LoVo (cell line): ENCODE data around the gene LRRC10.
A peak's percentile ranks its signal among the peaks of the same experiment; 100 is the strongest.

Source experiments
- DNase-seq: peaks from one replicate; pipeline ENCODE4 v3.0.0-alpha.2; 2016; ENCODE audit warnings: low spot score

Gene LRRC10

DNA sequence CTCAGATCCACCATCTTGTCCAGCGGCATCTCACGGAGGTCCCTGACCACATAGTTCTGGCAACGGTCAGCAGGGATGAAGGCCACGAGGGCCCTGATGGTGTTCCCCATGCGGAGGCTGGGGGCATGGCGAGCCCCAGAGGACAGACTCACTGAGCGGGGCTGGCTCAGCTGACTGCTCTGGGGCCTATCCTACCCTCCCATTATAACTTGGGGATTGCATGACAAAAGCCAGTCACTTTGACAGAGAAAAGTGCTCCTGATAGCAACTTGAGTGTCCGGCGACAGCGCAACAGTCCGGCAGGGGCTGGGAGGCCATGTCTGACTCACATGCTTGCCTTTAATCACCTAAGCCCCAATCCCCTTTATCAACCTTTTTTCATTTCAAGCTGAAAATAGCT, at the start of gene LRRC10:
TSS of gene LRRC10 (minus strand) at position 179 of the 400 bp plus-strand sequence. CDS start at position 110, 69 bp downstream.
- DNase-seq, result no peak

DNA sequence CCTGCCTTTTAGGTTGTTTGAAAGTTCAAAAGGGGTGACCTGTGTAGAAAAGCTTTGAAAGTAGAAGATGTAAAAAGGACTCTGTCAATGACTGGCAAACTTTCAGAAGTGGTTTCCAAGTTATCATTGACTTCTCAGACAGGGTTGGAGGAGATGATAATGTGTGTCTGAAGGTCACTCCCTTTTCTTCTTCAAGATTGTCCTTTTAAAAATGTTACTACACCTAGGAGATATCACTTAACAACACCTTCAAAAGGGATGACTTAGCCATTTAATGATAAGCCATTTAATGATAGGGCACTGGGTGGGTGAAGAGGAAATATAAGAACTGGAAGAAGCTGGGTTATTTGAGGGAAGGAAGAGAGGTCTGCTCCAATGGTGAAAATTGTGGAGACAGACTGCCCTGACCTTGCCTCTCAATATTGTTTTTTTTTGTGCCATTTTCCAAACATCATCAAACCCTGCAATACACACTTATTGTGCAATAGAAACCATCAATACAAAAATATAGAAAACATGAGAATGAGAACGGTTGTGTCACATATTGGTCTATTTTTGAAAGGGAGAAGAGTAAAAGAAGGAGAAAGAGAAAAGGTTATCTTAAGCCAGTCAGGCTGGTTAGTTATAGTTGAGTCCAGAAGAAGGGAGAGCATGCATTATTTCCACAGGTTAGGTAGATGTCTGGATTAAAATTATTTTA, 49.6 kb upstream of the LRRC10 start:
- no peak for DNase-seq

- no peak for DNase-seq
Measured at GRCh38 chr12:69658203-69658602, 47.5 kb upstream of the LRRC10 start.

DNA sequence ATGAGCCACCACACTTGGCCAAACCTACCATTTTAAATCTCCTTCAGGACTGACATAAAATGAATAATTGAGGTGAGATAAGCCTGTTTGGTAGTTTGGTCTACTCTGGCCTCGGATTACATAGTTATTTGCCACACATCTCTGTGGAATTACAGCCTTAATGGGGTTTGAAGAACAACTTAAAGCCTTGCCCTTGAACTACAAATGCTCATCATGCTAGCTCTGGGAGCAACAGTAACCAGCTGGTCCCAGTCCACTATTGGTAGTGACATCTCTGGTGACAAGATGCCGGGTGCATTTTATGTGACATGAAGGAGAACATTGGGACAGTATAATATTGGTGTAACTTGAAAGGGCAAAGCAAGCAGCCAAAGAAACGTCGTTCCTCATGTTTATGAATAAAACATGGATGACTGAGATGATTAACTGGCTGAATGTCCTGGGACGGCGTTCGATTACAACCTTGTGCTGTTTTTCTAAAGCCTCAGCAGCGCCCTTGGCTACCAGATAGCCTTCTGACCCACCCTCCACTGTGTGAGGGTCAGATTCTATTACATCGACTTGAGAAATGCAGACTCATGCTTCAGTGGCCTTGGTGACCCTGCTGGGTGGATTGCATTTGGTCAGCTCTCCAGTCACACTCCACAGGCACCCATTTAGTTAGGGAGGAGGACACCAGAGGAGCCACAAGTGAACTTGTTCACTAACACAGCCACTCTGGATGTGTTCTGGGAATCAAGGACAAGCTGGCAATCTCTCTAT, 46.9 kb upstream of the LRRC10 start:
- DNase-seq, result no peak

DNA sequence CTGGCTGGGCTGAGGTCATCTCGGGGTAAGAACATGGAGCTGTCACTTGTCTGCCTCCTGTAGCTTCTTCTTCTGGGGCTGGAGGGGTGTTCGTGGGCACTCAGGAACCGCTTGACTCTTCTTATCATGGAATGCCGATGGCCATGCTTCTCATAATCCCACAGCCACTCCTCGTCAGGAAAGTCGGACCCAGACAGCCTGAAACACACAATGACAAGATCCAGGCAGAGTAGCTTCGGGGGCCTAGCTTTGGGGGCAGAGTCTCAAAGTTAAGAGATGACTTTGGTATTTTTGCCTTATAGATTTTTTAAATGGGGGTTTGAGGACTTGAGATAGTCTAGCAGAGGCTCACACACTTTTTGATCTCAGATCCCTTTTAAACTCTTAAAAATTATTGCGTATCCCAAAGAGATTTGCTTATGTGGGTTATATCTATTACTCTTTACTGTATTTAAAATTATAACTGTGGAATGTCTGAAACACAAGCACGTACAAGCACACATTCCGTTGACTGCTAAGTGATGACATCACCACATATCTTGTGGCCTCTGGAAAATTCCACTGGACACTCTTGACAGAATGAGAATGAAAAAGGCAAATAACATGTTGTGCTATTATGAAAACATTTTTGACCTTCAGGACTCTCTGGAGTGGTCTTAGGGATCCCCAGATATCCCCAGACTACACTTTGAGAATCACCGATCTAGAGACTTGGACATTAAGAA, 45.1 kb upstream of the LRRC10 start:
- no peak for DNase-seq

- no peak for DNase-seq
Measured at GRCh38 chr12:69653703-69654102, 43.0 kb upstream of the LRRC10 start.

DNA sequence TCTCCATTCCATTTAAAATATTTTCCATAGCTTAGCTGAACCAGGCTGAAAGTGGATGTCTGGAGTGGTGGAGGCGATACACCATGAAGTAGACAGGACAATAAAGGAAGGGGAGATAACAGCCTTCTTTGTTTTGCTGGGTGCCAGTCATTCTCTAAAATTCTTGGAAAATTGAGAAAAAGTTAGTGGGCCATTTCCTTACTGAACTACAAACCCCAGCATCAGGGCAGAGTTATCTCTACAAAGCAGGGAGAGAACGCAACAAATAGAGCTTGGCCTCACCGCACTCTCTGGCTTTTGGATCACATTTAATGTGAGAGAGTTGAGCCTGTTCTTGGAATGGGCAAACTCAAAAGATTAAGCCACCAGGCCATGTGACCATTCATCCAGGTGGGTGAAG, 41.2 kb upstream of the LRRC10 start:
- no peak for DNase-seq

DNA sequence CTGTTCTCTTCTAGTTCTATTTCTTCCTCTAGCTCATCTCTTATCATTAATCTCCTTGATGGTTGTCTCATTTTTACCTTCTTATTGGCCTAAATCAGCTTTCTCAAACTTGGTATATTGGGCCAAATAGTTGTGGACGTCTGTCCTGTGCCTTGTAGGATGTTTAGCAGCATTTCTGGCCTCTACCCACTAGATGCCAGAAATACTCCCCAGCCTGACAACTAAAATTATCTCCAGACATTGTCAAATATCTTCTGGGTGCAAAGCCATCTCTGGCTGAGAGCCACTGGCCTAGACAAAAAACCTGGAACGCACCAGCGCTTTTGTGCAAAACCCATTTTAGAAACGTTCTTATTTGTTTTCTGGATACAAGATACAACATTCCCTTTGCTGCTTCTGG, 38.8 kb upstream of the LRRC10 start:
- no peak for DNase-seq

DNA sequence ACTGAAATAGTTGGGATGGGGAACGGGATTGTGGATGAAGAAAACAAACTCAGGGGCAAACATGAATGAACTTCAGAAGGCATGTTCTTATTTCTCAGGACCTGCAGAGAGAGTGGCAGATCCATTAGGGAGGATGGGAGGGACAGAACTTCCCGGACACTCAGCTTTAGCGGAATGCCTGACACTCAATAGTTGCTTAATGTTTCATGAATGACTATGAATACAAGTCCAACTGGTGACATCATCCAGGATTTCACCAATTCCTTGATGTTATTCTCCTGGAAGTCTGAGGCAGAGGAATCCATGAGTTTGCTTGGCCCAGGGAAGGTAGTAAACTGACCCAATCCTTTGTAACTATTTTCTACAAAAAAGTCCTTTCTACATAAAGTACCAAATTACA, 37.8 kb upstream of the LRRC10 start:
- no peak for DNase-seq

DNA sequence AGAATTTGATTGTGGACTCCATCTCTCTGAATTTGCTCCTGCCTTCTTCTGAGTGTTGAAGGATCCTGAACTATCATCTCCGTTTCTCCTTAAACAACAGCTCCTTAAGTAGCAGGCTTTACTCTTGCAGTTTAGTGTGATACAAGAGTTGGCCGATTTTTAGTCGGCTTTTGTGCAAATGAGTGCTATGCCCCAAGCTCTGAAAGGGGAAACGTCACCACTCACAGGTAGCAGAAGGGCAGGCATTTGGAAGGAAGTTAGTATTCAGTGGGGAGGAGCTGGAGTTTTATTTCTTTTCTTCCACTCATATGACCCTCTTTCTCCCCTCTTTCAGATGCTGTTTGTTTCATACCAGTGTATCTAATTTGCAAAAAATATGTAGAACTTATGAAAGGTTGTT, 36.5 kb upstream of the LRRC10 start:
- DNase-seq, result no peak

DNA sequence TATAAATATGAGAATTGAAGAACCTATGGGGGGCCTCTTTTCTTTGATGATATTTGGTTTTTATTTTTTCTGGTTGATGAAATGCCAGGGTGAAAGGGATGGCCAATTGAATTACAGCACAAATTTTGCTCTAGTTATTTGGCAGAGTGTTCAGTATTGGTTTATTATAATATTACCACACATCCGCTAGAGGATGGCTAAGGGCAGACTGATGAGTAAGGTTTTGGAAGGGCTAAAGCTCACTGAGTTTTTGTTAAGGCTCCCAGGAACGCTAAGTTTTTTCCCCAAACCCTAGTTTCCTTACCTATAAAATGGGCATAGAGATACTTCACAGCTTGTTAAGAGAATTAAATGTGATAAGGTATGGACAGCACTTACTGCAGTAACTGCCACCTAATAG, 34.3 kb upstream of the LRRC10 start:
- DNase-seq, result no peak

GRCh38 chr12:69644511-69644910, 33.8 kb upstream of the LRRC10 start:
- DNase-seq, result no peak

- no peak for DNase-seq
Measured at GRCh38 chr12:69642531-69642930, 31.8 kb upstream of the LRRC10 start.

GRCh38 chr12:69641546-69641945, 30.8 kb upstream of the LRRC10 start:
- no peak for DNase-seq

DNA sequence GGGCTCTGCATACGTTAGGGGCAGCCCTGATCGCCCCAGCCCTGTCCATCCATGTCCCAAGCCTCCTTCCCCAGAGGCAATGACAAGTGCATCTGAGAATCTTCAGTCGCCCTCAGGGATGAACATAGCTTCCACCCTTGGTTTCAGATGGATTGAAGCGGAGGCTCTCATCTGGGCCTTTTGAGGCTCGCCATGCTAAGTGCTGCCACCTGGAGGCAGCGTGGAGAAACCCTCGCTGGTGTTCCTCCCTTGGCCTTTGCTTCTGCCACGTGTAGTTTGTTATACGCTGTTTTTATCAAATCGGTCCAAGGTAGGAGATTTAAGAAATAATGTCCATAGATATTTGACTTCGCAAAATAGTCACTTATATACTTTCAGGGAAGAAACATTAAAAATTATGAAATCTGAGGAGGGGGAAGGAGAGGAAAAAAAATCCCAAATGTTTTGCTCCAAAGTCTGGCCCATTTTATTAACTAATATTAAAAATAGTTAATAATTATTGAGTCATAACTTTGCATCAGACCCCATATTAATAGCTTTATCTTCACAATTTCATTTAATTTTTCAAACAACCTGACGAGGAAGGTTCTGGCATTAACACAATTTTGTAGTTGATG, 28.8 kb upstream of the LRRC10 start:
- DNase-seq, result peak; percentile 73

DNA sequence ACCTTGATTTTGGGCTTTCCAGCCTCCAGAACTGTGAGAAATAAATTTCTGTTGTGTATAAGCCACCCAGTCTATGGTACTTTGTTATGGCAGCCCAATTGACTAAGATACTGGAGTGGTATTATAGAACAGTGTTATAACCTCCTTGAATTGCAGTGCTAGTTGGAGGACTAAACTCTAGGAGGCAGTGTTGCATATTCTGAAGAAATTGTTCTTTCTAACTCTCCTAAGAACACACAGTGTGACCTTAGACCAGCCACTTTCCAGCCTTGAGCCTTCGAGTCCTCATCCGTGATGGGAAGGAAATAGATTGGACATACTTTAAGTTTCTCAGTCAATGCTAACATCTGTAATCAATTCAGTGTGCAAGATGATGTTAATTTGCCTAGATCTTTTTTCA, 22.4 kb upstream of the LRRC10 start:
- DNase-seq, result no peak

- peak; percentile 23 for DNase-seq
Measured at GRCh38 chr12:69630191-69630590, 19.5 kb upstream of the LRRC10 start.

GRCh38 chr12:69627501-69627900, 16.8 kb upstream of the LRRC10 start:
- DNase-seq, result no peak

- DNase-seq, result no peak
Measured at GRCh38 chr12:69623970-69624369, 13.3 kb upstream of the LRRC10 start.

- no peak for DNase-seq
Measured at GRCh38 chr12:69621551-69621950, 10.8 kb upstream of the LRRC10 start.

DNA sequence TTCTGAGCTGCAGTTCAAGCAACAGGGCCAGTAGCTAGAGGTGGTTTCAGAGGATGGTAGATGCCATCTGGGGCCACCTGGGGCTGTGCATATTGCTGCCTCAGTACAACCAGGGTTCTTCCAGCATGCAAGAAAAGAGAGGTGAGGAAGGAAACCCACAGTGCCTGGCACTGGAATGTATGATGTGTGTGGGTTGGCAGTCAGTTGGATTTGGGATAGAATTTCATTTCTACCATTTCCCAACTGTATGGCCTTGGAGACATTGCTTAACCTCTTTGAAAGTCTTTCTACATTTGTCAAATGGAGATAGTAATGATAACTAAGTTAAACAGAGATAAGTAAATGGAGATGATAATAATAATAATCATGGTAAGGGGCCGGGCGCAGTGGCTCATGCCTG, 10.2 kb upstream of the LRRC10 start:
- no peak for DNase-seq

GRCh38 chr12:69620077-69620476, 9.4 kb upstream of the LRRC10 start:
- DNase-seq, result no peak

GRCh38 chr12:69619050-69619449, 8.3 kb upstream of the LRRC10 start:
- no peak for DNase-seq
